AG04450 (cell line): ENCODE results near the gene PAGE4. TPM values are rescaled to one million over a fixed set of nuclear protein-coding genes. Genes with fewer than 3 reads are reported as not detected.

Source experiments
- CTCF ChIA-PET: fragments of 300-600, 350-600 bp; formaldehyde crosslinking; extraction: SDS; loops from one replicate; lab custom pipeline; 2022; ENCODE audit warnings: antibody characterized with exemption, inconsistent platforms; lab: Charles Lee
- POLR2A ChIA-PET: fragments of 350-600 bp; formaldehyde crosslinking; extraction: SDS; loops from one replicate; lab custom pipeline; 2021; ENCODE audit warnings: antibody characterized with exemption, inconsistent platforms; lab: Yijun Ruan, JAX
- DNase-seq: peaks from one replicate; pipeline ENCODE4 v3.0.0-alpha.2; 2011; ENCODE audit warnings: low read depth, low spot score
- H3K27ac ChIP-seq: one replicate; pipeline ENCODE4 v1.5.1; 2012; ENCODE audit warnings: low read depth, low read length, control low read depth
- H3K27me3 ChIP-seq: one replicate; pipeline ENCODE4 v1.6.0; 2012; ENCODE audit warnings: low read length; ENCODE audit not compliant: control insufficient read depth, insufficient read depth
- H3K4me3 ChIP-seq: 2 replicates; pipeline ENCODE4 v1.5.1; 2011; ENCODE audit warnings: mild to moderate bottlenecking, low read depth, low read length, control low read depth
- H3K9me3 ChIP-seq: 2 replicates; pipeline ENCODE4 v1.5.1; 2012; ENCODE audit warnings: low read length; ENCODE audit not compliant: control insufficient read depth, insufficient read depth
- CTCF ChIP-seq: IDR thresholded peaks from 2 replicates; pipeline ENCODE4 v1.5.1; 2011; ENCODE audit warnings: low read depth, low read length, control low read depth, inconsistent platforms
- polyA plus RNA-seq: library from polyadenylated mRNA; depleted of rRNA; stranded (reverse); fragments of >200 nt; gene quantifications from 2 replicates; pipeline ENCODE4 v1.2.3, GENCODE V29; 2011; rRNA removed

PAGE4 gene
- polyA plus RNA-seq, 1 experiment = not detected

- no peak for TF ChIP-seq CTCF
- H3K4me3 ChIP-seq = peak overlapping the region; percentile 65
- peak overlapping the region; percentile 78 for H3K27ac ChIP-seq
- peaks cover 2% of the 10 kb centered on the region for H3K27me3 ChIP-seq
- POLR2A ChIA-PET = interaction anchor here (0.7 to 1.2 kb wide), 2 partner anchors 45 to 1077 kb away, joined by 3 read pairs; partner anchors contain the start of gene HDAC6
- CTCF ChIA-PET = interaction anchor here (0.7 to 2.3 kb wide), 9 partner anchors 10 to 586 kb away, joined by 3 to 9 read pairs (median 4); partner anchors contain the start of gene CLCN5
- H3K9me3 ChIP-seq = no peaks in the 10 kb centered on the region
- no peak for DNase-seq
These were observed 49.2 kb downstream of the PAGE4 start for GRCh38 chrX:49878128-49878833.

GRCh38 chrX:49878834-49879655, 49.9 kb downstream of the PAGE4 start, which contains the start of gene USP27X:
Gene USP27X, plus strand, starts transcription at chrX:49879484. Its CDS starts 824 bp downstream, at chrX:49880308.
- DNase-seq = peak; percentile 45
- peak; percentile 66 for TF ChIP-seq CTCF
- POLR2A ChIA-PET = interaction anchor here (0.7 to 1.2 kb wide), 3 partner anchors 43 to 1077 kb away, joined by 3 read pairs; partner anchors contain the start of gene HDAC6
- Histone ChIP-seq H3K27ac (peak within 1 kb of the TSS; percentile 78), H3K4me3 (peak within 1 kb of the TSS; percentile 65), H3K9me3 (no peaks in the 10 kb centered on the region), H3K27me3 (peaks cover 2% of the 10 kb centered on the region)
- CTCF ChIA-PET = interaction anchor here (0.7 to 2.3 kb wide), 11 partner anchors 9 to 587 kb away, joined by 3 to 9 read pairs (median 3); partner anchors contain the start of gene CLCN5

- H3K27me3 ChIP-seq = no peaks in the 10 kb centered on the region
- POLR2A ChIA-PET = interaction anchor here (0.7 to 1.2 kb wide), 2 partner anchors 44 to 1078 kb away, joined by 3 read pairs; partner anchors contain the start of gene HDAC6
- H3K27ac ChIP-seq = no peak overlapping the region
- H3K4me3 ChIP-seq = peak overlapping the region; percentile 65
- CTCF ChIA-PET = interaction anchor here (0.7 to 2.3 kb wide), 4 partner anchors 9 to 41 kb away, joined by 3 to 9 read pairs (median 5); no protein-coding TSS in a partner anchor
- DNase-seq = no peak
- no peaks in the 10 kb centered on the region for H3K9me3 ChIP-seq
- TF ChIP-seq CTCF = no peak
These were observed 50.7 kb downstream of the PAGE4 start for GRCh38 chrX:49879656-49880277.

- no peak overlapping the region for H3K27ac ChIP-seq
- DNase-seq = no peak
- CTCF ChIA-PET = interaction anchor here (0.5 to 1.8 kb wide), 2 partner anchors 39 to 1312 kb away, joined by 3 to 9 read pairs; no protein-coding TSS in a partner anchor
- no peak for TF ChIP-seq CTCF
- no peaks in the 10 kb centered on the region for H3K9me3 ChIP-seq
- POLR2A ChIA-PET = no interaction called here
- no peak overlapping the region for H3K4me3 ChIP-seq
- H3K27me3 ChIP-seq = no peaks in the 10 kb centered on the region
These were observed 51.6 kb downstream of the PAGE4 start for GRCh38 chrX:49880668-49881067.

Other genes starting within 250 kb of the PAGE4 start
- not detected in 2 replicates for gene GAGE12H, start 249.4 kb upstream of the PAGE4 start, polyA plus RNA-seq
- gene GAGE2A, start 239.8 kb upstream of the PAGE4 start, polyA plus RNA-seq = not detected in 2 replicates
- gene GAGE1, start 230.3 kb upstream of the PAGE4 start, polyA plus RNA-seq = not detected in 2 replicates
- gene PAGE1, start 133.3 kb upstream of the PAGE4 start, polyA plus RNA-seq = not detected in 2 replicates
- gene USP27X, start 50.2 kb downstream of the PAGE4 start, polyA plus RNA-seq = 4.2 and 4.3 TPM in 2 replicates
- 1.9 and 2.2 TPM in 2 replicates for gene CLCN5, start 93.3 kb downstream of the PAGE4 start, polyA plus RNA-seq